Measurements from ENCODE around the gene CXADR.
"Not testable (repeated sequence)": the region's sequence is repeated elsewhere in the genome, so short reads cannot be mapped to it uniquely, and the experiment has no call there.

The CXADR gene

DNA sequence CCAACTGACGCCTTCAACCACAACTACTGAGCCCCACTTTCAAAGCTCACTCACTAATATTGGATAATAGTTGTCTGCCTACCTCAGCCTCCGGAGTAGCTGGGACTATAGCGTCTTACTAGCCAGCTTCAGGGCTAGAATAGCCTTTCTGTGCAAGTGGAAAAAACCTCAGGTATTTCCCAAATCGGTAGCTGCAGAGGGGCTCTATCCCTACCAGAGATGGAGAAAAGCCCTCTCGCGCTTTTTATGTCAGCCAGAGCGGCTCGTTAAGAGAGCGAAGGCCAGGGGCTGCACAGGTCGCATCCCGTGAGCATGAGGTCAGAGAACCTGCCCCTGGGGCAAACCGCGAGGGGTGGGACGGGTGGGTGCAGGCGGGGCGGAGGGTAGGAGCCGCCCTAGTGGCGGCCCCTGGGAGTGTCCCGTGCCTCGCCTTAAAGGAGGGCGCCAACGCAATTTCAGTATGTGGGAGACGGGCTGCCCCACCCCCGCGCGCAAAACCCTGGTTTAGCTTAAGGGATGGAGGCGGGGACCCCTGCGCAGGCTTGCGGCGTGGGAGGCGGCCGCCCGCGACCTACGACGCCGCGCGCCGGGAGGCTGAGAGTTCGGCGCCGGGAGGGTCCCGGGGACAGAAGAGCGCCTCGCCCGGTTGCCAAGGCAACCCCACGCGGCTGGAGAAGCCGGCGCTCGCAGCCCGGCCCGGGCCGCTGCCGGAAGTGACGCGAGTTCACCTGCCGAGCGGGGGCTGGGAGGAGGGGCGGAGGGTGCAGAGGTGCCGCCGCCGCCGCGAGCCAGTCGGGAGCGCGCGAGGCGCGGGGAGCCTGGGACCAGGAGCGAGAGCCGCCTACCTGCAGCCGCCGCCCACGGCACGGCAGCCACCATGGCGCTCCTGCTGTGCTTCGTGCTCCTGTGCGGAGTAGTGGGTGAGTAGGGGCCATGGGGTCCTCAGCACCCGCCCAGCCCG is at the start of gene CXADR:
TSS of gene CXADR (plus strand) at position 791 of the 961 bp plus-strand sequence. CDS start at position 878, 87 bp downstream.
- peak; percentile 81 for DNase-seq

DNA sequence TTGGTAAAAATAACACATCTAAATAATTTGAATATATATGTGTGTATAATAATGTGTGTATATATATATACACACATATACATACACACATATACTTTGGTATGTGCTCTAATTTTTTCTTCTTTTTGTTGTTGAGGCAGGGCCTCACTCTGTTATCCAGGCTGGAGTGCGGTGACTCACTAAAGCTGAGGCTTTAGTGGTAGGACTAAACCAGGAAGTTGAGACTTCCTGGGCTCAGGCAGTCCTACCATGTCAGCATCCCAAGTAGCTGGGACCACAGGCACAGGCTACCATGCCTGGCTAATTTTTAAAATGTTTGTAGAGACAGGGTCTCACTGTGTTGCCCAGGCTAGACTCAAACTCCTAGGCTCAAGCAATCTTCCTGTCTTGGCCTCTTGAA is 46.7 kb upstream of the CXADR start:
- no peak for DNase-seq

- DNase-seq: no peak
Observed at GRCh38 chr21:17467392-17467791, 45.5 kb upstream of the CXADR start.

GRCh38 chr21:17467829-17468228 is 45.0 kb upstream of the CXADR start:
- no peak for DNase-seq

DNA sequence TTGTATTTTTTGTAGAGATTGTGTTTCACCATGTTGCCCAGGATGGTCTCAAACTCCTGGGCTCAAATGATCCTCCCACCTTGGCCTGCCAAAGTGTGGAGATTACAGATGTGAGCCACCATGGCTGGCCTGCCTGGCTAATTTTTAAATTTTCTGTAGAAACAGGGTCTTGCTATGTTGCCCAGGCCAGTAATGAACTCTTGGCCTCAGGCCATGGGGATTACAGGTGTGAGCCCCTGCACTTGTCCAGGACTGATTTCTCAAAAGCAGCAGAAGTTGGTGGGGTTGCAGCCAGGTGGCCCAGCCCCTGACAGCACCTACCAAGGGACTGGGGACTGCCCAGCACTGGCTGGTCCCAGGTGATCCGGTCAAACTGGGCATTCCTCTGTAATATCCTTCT is 44.1 kb upstream of the CXADR start:
- DNase-seq: no peak

GRCh38 chr21:17469727-17470126 is 43.1 kb upstream of the CXADR start:
- DNase-seq: no peak

GRCh38 chr21:17472182-17472581 is 40.7 kb upstream of the CXADR start:
- no peak for DNase-seq

- no peak for DNase-seq
Observed at GRCh38 chr21:17472592-17473271, 40.1 kb upstream of the CXADR start.

GRCh38 chr21:17476006-17476405 is 36.8 kb upstream of the CXADR start:
- no peak for DNase-seq

GRCh38 chr21:17478156-17478555 is 34.7 kb upstream of the CXADR start:
- not testable (repeated sequence) for DNase-seq

GRCh38 chr21:17479606-17480005 is 33.2 kb upstream of the CXADR start:
- DNase-seq: no peak

DNA sequence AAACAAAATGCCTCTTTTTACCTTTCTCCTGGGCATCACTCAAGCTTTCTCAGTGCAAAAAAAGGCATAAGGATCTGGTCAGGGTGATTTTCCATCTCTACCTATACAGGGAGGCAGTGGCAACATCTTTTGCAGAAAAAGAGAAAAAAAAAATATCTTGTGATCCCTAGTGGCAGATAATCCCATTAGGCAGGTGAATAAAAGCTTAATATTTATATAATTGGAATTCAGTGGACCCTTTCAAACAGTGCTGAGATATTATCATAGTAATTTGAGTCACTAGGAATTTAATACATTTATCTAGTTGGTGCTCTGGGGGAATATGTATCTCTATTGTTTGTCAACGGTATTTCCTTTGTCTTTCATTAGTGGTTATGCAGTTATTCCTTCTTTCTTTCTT is 29.9 kb upstream of the CXADR start:
- DNase-seq: no peak

GRCh38 chr21:17488620-17489019 is 24.2 kb upstream of the CXADR start:
- DNase-seq: no peak

DNA sequence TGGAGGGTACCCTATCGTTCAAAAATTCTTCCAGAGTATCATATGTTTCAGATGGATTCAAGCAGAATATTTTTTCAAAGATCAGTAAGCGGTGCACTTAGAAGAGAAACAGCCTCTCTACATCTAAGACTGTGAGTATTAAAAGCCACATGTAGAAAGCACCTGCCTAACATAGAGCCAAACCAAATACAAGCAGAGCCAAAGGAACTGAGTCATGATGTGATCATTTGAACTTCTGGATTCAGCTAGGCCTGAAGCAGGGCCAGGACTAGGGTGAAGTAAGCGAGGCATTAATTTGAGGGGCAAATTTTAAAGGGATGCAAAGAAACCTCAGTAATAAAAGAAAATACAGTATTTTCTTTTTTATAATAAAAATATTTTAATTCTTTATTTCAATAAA is 23.3 kb upstream of the CXADR start:
- not testable (repeated sequence) for DNase-seq

GRCh38 chr21:17491716-17492414 is 21.0 kb upstream of the CXADR start:
- no peak for DNase-seq

DNA sequence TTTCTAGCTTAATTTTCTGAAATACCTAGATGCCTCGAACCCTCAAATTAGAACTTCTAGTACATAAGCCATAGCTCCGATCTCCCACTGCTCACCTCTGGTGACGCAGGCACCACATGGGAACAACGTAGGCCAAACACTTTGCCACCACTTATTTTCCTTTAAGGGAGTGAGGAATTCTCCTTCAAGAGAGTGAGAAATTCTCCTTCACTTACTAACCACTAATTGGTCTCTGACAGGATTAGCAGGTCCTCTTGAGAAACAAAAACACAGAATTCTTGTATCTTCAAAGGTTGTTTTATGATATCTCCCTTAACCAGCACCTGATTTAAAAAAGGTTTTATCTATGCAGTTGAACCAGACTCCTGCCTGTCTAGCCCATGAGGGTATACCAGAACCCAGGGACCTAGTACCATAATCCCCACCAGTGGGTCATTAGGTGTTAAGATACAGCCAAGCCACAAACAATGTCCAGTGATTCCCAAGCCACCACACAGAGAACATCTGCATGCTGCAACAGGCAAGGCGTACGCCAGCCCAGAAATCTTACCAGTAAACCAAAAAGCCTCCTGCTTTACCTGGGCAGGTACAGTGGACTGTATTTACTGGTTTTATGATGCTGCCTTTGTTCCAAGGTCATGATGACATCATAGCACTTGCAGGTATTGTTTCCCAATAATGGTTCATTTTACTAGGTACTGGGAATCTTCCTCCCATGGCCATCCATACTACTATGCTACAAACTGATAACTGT is 20.3 kb upstream of the CXADR start:
- no peak for DNase-seq

- no peak for DNase-seq
Observed at GRCh38 chr21:17494051-17494450, 18.8 kb upstream of the CXADR start.

DNA sequence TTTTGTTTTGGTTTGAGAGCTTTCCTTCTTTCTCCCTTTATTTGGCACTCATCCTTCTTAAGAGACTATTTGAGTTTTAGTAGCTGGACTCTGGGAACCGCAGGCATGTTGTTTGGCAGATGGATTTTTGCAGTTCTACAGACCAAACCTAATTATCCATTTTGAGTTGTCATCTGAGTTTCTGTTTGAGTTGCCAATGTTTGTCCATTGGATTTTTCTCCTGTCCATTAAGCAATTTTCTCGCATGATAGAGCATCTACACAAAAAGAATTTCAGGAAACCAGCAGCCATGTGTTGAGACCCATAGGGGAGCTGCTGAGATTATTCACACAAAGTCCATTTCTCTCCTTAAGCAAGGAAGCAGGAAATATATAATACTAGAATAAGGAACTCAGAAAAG is 17.2 kb upstream of the CXADR start:
- DNase-seq: no peak

DNA sequence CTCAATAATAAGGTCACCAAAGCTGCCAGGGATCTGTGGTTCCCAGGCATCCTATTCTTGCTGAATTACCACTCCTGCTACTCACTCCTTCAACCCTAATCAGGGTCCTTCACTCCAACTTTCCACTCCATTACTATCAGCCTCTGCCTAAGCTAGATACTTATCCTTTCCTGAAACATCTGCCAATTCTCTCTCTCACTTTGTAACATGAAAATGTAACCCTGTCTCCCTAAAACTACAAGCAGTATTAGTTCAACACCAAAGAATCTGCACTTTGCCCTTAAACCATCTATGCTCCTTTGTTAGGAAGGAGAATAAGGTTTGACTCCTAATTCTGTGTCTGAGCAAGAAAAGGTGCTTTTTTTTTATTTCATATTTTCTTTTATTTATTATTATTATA is 15.5 kb upstream of the CXADR start:
- no peak for DNase-seq

- DNase-seq: no peak
Observed at GRCh38 chr21:17498586-17498985, 14.3 kb upstream of the CXADR start.

- DNase-seq: no peak
Observed at GRCh38 chr21:17501107-17502006, 11.5 kb upstream of the CXADR start.

- not testable (repeated sequence) for DNase-seq
Observed at GRCh38 chr21:17502985-17503384, 9.9 kb upstream of the CXADR start.
